HL-60 (cell line): ENCODE results near the gene CD63.

ENCODE experiments used
- CTCF ChIP-seq: IDR thresholded peaks from one replicate; pipeline ENCODE4 v1.5.1; 2011; ENCODE audit warnings: low read length, control low read depth, inconsistent platforms; ENCODE audit not compliant: insufficient read depth
- POLR2AphosphoS5 ChIP-seq: IDR thresholded peaks from 2 replicates; pipeline ENCODE4 v1.6.1; 2012; ENCODE audit warnings: low read depth
- TF ChIP-seq, protein P1 (sequence below): IDR thresholded peaks from 2 replicates; pipeline ENCODE4 v1.6.1; 2012; ENCODE audit warnings: low read depth; ENCODE audit not compliant: insufficient replicate concordance

DNA sequence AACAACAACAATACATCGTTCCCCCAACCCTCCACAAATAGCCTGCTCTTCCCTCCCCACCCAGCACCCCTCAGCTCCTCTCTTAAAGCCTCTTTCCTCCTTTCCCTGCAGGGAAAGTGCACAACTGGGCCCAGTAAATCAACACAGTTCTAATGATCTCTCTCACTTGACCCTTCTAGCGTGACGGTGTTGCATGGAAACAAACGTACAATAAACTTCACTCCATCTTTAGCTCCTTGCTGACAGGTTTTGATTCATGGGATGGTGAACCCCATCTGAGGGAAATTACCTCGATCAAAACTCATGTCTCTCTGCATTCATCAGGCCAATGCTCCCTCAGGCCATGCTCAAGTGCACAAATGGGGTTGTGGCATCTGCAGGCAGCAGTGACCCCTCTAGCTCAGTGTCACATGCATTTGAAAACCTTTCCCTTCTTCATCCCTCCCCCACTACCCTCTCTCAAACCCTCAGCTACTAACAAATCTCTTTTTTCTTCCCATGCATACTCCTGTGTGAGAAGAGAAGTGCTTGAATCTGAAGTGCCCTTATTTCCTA lies 37.0 kb upstream of the CD63 start:
- TF ChIP-seq CTCF (no peak), POLR2AphosphoS5 (no peak)
- TF ChIP-seq, protein P1, sequence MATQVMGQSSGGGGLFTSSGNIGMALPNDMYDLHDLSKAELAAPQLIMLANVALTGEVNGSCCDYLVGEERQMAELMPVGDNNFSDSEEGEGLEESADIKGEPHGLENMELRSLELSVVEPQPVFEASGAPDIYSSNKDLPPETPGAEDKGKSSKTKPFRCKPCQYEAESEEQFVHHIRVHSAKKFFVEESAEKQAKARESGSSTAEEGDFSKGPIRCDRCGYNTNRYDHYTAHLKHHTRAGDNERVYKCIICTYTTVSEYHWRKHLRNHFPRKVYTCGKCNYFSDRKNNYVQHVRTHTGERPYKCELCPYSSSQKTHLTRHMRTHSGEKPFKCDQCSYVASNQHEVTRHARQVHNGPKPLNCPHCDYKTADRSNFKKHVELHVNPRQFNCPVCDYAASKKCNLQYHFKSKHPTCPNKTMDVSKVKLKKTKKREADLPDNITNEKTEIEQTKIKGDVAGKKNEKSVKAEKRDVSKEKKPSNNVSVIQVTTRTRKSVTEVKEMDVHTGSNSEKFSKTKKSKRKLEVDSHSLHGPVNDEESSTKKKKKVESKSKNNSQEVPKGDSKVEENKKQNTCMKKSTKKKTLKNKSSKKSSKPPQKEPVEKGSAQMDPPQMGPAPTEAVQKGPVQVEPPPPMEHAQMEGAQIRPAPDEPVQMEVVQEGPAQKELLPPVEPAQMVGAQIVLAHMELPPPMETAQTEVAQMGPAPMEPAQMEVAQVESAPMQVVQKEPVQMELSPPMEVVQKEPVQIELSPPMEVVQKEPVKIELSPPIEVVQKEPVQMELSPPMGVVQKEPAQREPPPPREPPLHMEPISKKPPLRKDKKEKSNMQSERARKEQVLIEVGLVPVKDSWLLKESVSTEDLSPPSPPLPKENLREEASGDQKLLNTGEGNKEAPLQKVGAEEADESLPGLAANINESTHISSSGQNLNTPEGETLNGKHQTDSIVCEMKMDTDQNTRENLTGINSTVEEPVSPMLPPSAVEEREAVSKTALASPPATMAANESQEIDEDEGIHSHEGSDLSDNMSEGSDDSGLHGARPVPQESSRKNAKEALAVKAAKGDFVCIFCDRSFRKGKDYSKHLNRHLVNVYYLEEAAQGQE: no peak
